Lower lobe of right lung (tissue), 2 donors: Measurements from ENCODE around the gene SLC6A3. TPM values are rescaled to one million over a fixed set of nuclear protein-coding genes. Genes with fewer than 3 reads are reported as not detected.

Experiments used
- ATAC-seq, 2 donors: fragments of 200-7000 bp; cut with Tn5 transposase; one replicate each; pipeline ENCODE4 v1.9.1; 2020 to 2022; ENCODE audit warnings: mild to moderate bottlenecking in 2 of 2, moderate library complexity in 2 of 2
- DNase-seq: peaks from one replicate; pipeline ENCODE4 v3.0.0-alpha.2; 2020
- H3K27ac ChIP-seq: fragments of 200-600 bp; one replicate; pipeline ENCODE4 v1.8.0; 2022
- H3K27me3 ChIP-seq: fragments of 200-600 bp; one replicate; pipeline ENCODE4 v1.8.0; 2022; ENCODE audit warnings: low read depth
- H3K36me3 ChIP-seq: fragments of 200-600 bp; one replicate; pipeline ENCODE4 v1.8.0; 2022; ENCODE audit warnings: mild to moderate bottlenecking
- H3K4me1 ChIP-seq: fragments of 200-600 bp; one replicate; pipeline ENCODE4 v1.8.0; 2022
- H3K4me3 ChIP-seq: fragments of 200-600 bp; one replicate; pipeline ENCODE4 v1.8.0; 2022; ENCODE audit warnings: mild to moderate bottlenecking
- H3K9me3 ChIP-seq: fragments of 200-600 bp; one replicate; pipeline ENCODE4 v1.8.0; 2022
- CTCF ChIP-seq: fragments of 200-600 bp; IDR thresholded peaks from one replicate; pipeline ENCODE4 v1.8.0; 2022; ENCODE audit warnings: antibody characterized with exemption, mild to moderate bottlenecking
- intact Hi-C: fragments of 100-400 bp; cut with DNase I; formaldehyde crosslinking; loops from one replicate; pipeline ENCODE4 v1.11.0; 2022
- total RNA-seq: library from RNA; stranded (reverse); fragmentation: NEBNext Ultra II Directional; extraction: Animal tissue kit (Norgen Biotek cat#: 25700); gene quantifications from one replicate; pipeline ENCODE4 v1.2.1, GENCODE V29; 2021
- donor health status: DM: no; HTN: yes; CAD: no; lungs with severe emphysema.

Gene SLC6A3
- total RNA-seq, 1 donor from 2014 or later, result 0.12 TPM

- no peak for DNase-seq
- no peak overlapping the region for H3K27ac ChIP-seq
These were observed 38.9 kb upstream of the SLC6A3 start for GRCh38 chr5:1483856-1484729.

GRCh38 chr5:1483064-1483463 lies 37.8 kb upstream of the SLC6A3 start:
- H3K4me3 ChIP-seq, result no peak overlapping the region
- H3K9me3 ChIP-seq, result no peaks in the 10 kb centered on the region
- peaks cover 81% of the 10 kb centered on the region for H3K36me3 ChIP-seq
- peaks cover 5% of the 10 kb centered on the region for H3K4me1 ChIP-seq
- intact Hi-C loops, result no loop called here
- TF ChIP-seq CTCF, result no peak
- DNase-seq (no peak), ATAC-seq (no peak)
- no peak overlapping the region for H3K27ac ChIP-seq
- H3K27me3 ChIP-seq, result no peaks in the 10 kb centered on the region

More at GRCh38 chr5:1483856-1484729, 38.9 kb upstream of the SLC6A3 start:
- Histone ChIP-seq H3K4me1 (peaks cover 3% of the 10 kb centered on the region), H3K36me3 (peaks cover 81% of the 10 kb centered on the region), H3K9me3 (no peaks in the 10 kb centered on the region), H3K4me3 (no peak overlapping the region), H3K27me3 (no peaks in the 10 kb centered on the region)
- intact Hi-C loops, result no loop called here
- no peak for TF ChIP-seq CTCF
- ATAC-seq, result no peak

- Histone ChIP-seq H3K36me3 (peaks cover 79% of the 10 kb centered on the region), H3K27me3 (no peaks in the 10 kb centered on the region), H3K4me1 (peaks cover 6% of the 10 kb centered on the region), H3K4me3 (no peak overlapping the region), H3K27ac (no peak overlapping the region), H3K9me3 (no peaks in the 10 kb centered on the region)
- no peak for TF ChIP-seq CTCF
- intact Hi-C loops, result no loop called here
- DNase-seq (no peak), ATAC-seq (no peak)
These were observed 36.7 kb upstream of the SLC6A3 start for GRCh38 chr5:1481959-1482331.

- Histone ChIP-seq H3K27me3 (no peaks in the 10 kb centered on the region), H3K4me3 (no peak overlapping the region), H3K9me3 (no peaks in the 10 kb centered on the region), H3K27ac (no peak overlapping the region), H3K4me1 (peaks cover 9% of the 10 kb centered on the region), H3K36me3 (peaks cover 79% of the 10 kb centered on the region)
- DNase-seq (no peak), ATAC-seq (no peak)
- TF ChIP-seq CTCF, result no peak
- intact Hi-C loops, result no loop called here
These were observed 36.2 kb upstream of the SLC6A3 start for GRCh38 chr5:1481266-1481958.

GRCh38 chr5:1480806-1481205 lies 35.6 kb upstream of the SLC6A3 start:
- no peak overlapping the region for H3K4me3 ChIP-seq
- DNase-seq (no peak), ATAC-seq (no peak)
- intact Hi-C loops, result no loop called here
- H3K36me3 ChIP-seq, result peaks cover 79% of the 10 kb centered on the region
- peaks cover 9% of the 10 kb centered on the region for H3K4me1 ChIP-seq
- H3K27ac ChIP-seq, result peak overlapping the region; percentile 31
- no peaks in the 10 kb centered on the region for H3K9me3 ChIP-seq
- H3K27me3 ChIP-seq, result no peaks in the 10 kb centered on the region
- no peak for TF ChIP-seq CTCF
